ENCODE data around the gene URI1.
A peak's percentile ranks its signal among the peaks of the same experiment; 100 is the strongest.

The URI1 gene

GRCh38 chr19:29992233-29992867 is 50.3 kb downstream of the URI1 start:
- Histone ChIP-seq H3K27me3 (ENCODE audit: insufficient read depth, poor library complexity, severe bottlenecking) (no peaks in the 10 kb centered on the region), H3K27ac (replicated peaks) (no peak overlapping the region), H3K4me3 (replicated peaks; ENCODE audit: insufficient read depth, low read length) (no peak overlapping the region)
- TF ChIP-seq, protein P1, sequence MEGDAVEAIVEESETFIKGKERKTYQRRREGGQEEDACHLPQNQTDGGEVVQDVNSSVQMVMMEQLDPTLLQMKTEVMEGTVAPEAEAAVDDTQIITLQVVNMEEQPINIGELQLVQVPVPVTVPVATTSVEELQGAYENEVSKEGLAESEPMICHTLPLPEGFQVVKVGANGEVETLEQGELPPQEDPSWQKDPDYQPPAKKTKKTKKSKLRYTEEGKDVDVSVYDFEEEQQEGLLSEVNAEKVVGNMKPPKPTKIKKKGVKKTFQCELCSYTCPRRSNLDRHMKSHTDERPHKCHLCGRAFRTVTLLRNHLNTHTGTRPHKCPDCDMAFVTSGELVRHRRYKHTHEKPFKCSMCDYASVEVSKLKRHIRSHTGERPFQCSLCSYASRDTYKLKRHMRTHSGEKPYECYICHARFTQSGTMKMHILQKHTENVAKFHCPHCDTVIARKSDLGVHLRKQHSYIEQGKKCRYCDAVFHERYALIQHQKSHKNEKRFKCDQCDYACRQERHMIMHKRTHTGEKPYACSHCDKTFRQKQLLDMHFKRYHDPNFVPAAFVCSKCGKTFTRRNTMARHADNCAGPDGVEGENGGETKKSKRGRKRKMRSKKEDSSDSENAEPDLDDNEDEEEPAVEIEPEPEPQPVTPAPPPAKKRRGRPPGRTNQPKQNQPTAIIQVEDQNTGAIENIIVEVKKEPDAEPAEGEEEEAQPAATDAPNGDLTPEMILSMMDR (IDR thresholded peaks at IDR 0.05; ENCODE audit: insufficient read depth, low read length) = no peak
- TF ChIP-seq SPI1 (IDR thresholded peaks at IDR 0.05; ENCODE audit: borderline replicate concordance, low read depth) (no peak), POLR2AphosphoS5 (IDR thresholded peaks at IDR 0.05; ENCODE audit: low read depth) (no peak), REST (IDR thresholded peaks at IDR 0.05; ENCODE audit: insufficient replicate concordance, low read depth) (no peak)
- no peak for DNase-seq (ENCODE audit: low read depth in 1 of 2, low spot score in 1 of 2)

GRCh38 chr19:29999490-29999889 is 57.5 kb downstream of the URI1 start:
- TF ChIP-seq POLR2AphosphoS5 (IDR thresholded peaks at IDR 0.05; ENCODE audit: low read depth) (no peak), GABPA (IDR thresholded peaks at IDR 0.05; ENCODE audit: low read depth) (no peak), SPI1 (IDR thresholded peaks at IDR 0.05; ENCODE audit: borderline replicate concordance, low read depth) (no peak), REST (IDR thresholded peaks at IDR 0.05; ENCODE audit: insufficient replicate concordance, low read depth) (no peak)
- TF ChIP-seq, protein P1 (IDR thresholded peaks at IDR 0.05; ENCODE audit: insufficient read depth, low read length) = no peak
- H3K4me3 ChIP-seq (replicated peaks; ENCODE audit: insufficient read depth, low read length) = no peak overlapping the region
- H3K27ac ChIP-seq (replicated peaks) = no peak overlapping the region
- DNase-seq (ENCODE audit: low read depth in 1 of 2, low spot score in 1 of 2) = no peak
- H3K27me3 ChIP-seq (ENCODE audit: insufficient read depth, poor library complexity, severe bottlenecking) = no peaks in the 10 kb centered on the region

DNA sequence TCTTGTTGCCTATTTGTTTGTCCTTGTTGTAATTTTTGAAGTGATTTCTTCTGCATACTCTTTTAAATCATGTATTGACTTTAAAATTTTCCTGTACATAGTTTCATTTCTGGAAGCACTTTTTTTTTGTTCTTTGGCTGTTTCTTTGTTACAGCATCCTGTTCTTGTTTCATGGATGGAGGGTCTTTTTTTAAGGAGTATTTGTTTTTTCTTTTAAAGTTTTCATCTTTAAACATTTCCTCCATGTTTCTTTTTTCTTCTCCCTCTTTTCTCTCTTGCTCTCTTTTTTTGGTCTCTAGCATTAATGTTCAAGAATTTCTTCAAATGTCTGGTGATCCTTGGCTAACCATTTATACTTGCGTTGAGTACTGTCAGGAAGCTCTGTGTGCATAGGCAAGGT is 58.8 kb downstream of the URI1 start:
- Histone ChIP-seq H3K4me3 (replicated peaks; ENCODE audit: insufficient read depth, low read length) (no peak overlapping the region), H3K27ac (replicated peaks) (no peak overlapping the region), H3K27me3 (ENCODE audit: insufficient read depth, poor library complexity, severe bottlenecking) (no peaks in the 10 kb centered on the region)
- no peak for TF ChIP-seq GABPA (IDR thresholded peaks at IDR 0.05; ENCODE audit: low read depth)
- no peak for DNase-seq (ENCODE audit: low read depth in 1 of 2, low spot score in 1 of 2)

DNA sequence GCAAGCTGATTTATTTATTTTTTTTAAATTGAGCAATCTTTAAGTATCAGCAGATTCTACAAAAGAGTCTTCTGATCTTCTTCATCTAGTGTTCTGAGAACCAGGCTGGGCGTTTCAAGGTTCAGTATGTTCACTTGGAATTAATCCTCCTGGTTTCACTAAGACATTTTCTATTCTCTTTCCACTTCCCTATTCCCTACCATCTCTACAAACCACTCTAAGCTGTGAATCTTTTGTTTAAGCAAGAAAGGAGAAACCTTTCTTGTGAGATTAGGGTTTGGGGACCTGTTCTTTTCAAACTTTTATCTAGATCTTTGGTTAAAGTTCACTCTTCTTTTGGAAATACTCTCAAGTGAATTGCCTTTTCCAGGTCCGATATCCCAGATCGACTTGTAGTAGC is 59.3 kb downstream of the URI1 start:
- DNase-seq (ENCODE audit: low read depth in 1 of 2, low spot score in 1 of 2) = no peak
- Histone ChIP-seq H3K27me3 (ENCODE audit: insufficient read depth, poor library complexity, severe bottlenecking) (no peaks in the 10 kb centered on the region), H3K27ac (replicated peaks) (no peak overlapping the region), H3K4me3 (replicated peaks; ENCODE audit: insufficient read depth, low read length) (no peak overlapping the region)
- TF ChIP-seq REST (IDR thresholded peaks at IDR 0.05; ENCODE audit: insufficient replicate concordance, low read depth) (no peak), POLR2AphosphoS5 (IDR thresholded peaks at IDR 0.05; ENCODE audit: low read depth) (no peak), SPI1 (IDR thresholded peaks at IDR 0.05; ENCODE audit: borderline replicate concordance, low read depth) (peak; percentile 81), GABPA (IDR thresholded peaks at IDR 0.05; ENCODE audit: low read depth) (no peak)
- TF ChIP-seq, protein P1 (IDR thresholded peaks at IDR 0.05; ENCODE audit: insufficient read depth, low read length) = no peak
